NCI-H2227 treated with DMSO at 0.1 percent for 48 hours (cell line): ENCODE measurements around the gene CEP72.

Experiments used
- DNase-seq: peaks from one replicate; lab custom pipeline; 2025; lab: John Stamatoyannopoulos, UW

CEP72 gene

GRCh38 chr5:659496-660263, 47.5 kb downstream of the CEP72 start:
- DNase-seq: no peak

- DNase-seq: no peak
Observed at GRCh38 chr5:660491-661030, 48.4 kb downstream of the CEP72 start.

GRCh38 chr5:661891-662750, 50.0 kb downstream of the CEP72 start:
- no peak for DNase-seq

- no peak for DNase-seq
Observed at GRCh38 chr5:662751-663435, 50.8 kb downstream of the CEP72 start.

- DNase-seq: no peak
Observed at GRCh38 chr5:663436-664342, 51.5 kb downstream of the CEP72 start.

- DNase-seq: no peak
Observed at GRCh38 chr5:664343-664993, 52.3 kb downstream of the CEP72 start.

- no peak for DNase-seq
Observed at GRCh38 chr5:664994-665360, 52.8 kb downstream of the CEP72 start.

GRCh38 chr5:665541-665955, 53.4 kb downstream of the CEP72 start:
- no peak for DNase-seq

GRCh38 chr5:665956-666711, 54.0 kb downstream of the CEP72 start:
- DNase-seq: no peak

GRCh38 chr5:666816-667498, 54.8 kb downstream of the CEP72 start:
- no peak for DNase-seq

GRCh38 chr5:668283-668995, 56.3 kb downstream of the CEP72 start:
- DNase-seq: no peak

- no peak for DNase-seq
Observed at GRCh38 chr5:669111-669841, 57.1 kb downstream of the CEP72 start.

GRCh38 chr5:669842-670395, 57.8 kb downstream of the CEP72 start:
- no peak for DNase-seq

- DNase-seq: no peak
Observed at GRCh38 chr5:670396-671270, 58.5 kb downstream of the CEP72 start.

GRCh38 chr5:671459-672328, 59.6 kb downstream of the CEP72 start:
- DNase-seq: peak; percentile 55
